GM12892 (cell line): ENCODE results near the gene SCARB2.

Experiments
- POLR2A ChIP-seq: IDR thresholded peaks from 2 replicates; pipeline ENCODE4 v1.6.1; 2011; ENCODE audit warnings: low read depth, low read length, control low read depth
- POLR2AphosphoS5 ChIP-seq: IDR thresholded peaks from 2 replicates; pipeline ENCODE4 v1.6.1; 2011; ENCODE audit warnings: low read depth, low read length, control low read depth
- TAF1 ChIP-seq: IDR thresholded peaks from 2 replicates; pipeline ENCODE4 v1.6.1; 2011; ENCODE audit warnings: low read depth, mild to moderate bottlenecking, control low read depth, low read length, borderline replicate concordance

DNA sequence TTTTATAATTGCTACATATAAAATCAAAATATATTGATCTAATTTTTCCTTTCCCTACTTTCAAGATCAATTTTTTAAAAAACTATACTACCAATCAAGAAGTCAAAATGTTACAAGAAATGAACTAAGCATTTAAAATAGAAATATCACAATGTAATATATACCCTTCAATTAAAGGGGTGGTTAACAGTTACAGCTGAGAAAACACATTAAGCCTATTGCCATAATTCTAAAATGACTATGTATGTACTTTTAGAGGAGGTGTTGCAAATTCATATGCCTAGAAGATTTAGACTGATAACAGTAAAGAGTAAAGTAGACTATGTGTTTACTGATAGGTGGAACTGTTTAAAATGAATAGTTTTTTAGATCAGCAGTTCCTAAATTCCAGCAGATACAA is 69.1 kb downstream of the SCARB2 start:
- no peak for TF ChIP-seq POLR2AphosphoS5
- TF ChIP-seq POLR2A, result no peak
- no peak for TF ChIP-seq TAF1
